H9 (cell line): ENCODE results near the gene NECAB2. TPM values are rescaled to one million over a fixed set of nuclear protein-coding genes. Genes with fewer than 3 reads are reported as not detected.

Source experiments
- DNase-seq: peaks from one replicate; pipeline ENCODE4 v3.0.0-alpha.2; 2017
- H2AFZ ChIP-seq: one replicate; pipeline ENCODE4 v1.6.1; 2013; ENCODE audit warnings: mild to moderate bottlenecking, low read length, control low read depth, moderate library complexity
- H2AK5ac ChIP-seq: 2 replicates; pipeline ENCODE4 v1.6.1; 2013; ENCODE audit warnings: low read length, control low read depth, mixed read lengths; ENCODE audit not compliant: insufficient read length
- H2BK120ac ChIP-seq: one replicate; pipeline ENCODE4 v1.6.1; 2013; ENCODE audit warnings: low read depth, mild to moderate bottlenecking, low read length, control low read depth, inconsistent platforms; ENCODE audit not compliant: poor library complexity, severe bottlenecking
- H2BK12ac ChIP-seq: 2 replicates; pipeline ENCODE4 v1.6.1; 2013; ENCODE audit warnings: low read length, control low read depth, mixed read lengths, low read depth; ENCODE audit not compliant: insufficient read length
- H2BK15ac ChIP-seq: 2 replicates; pipeline ENCODE4 v1.6.1; 2013; ENCODE audit warnings: low read depth, low read length, control low read depth
- H2BK20ac ChIP-seq: one replicate; pipeline ENCODE4 v1.6.1; 2013; ENCODE audit warnings: low read depth, mild to moderate bottlenecking, low read length, control low read depth, inconsistent platforms; ENCODE audit not compliant: poor library complexity, severe bottlenecking
- H2BK5ac ChIP-seq: 2 replicates; pipeline ENCODE4 v1.6.1; 2013; ENCODE audit warnings: low read length, control low read depth, mixed read lengths; ENCODE audit not compliant: insufficient read length
- H3K14ac ChIP-seq: 2 replicates; pipeline ENCODE4 v1.6.1; 2013; ENCODE audit warnings: low read length, control low read depth; ENCODE audit not compliant: insufficient read depth
- H3K18ac ChIP-seq: 2 replicates; pipeline ENCODE4 v1.6.1; 2013; ENCODE audit warnings: low read depth, mild to moderate bottlenecking, mixed read lengths, low read length, control low read depth; ENCODE audit not compliant: insufficient read length
- H3K23ac ChIP-seq: 2 replicates; pipeline ENCODE4 v1.6.1; 2013; ENCODE audit warnings: low read length, control low read depth, mixed read lengths, low read depth; ENCODE audit not compliant: insufficient read length
- H3K23me2 ChIP-seq: 2 replicates; pipeline ENCODE4 v1.6.1; 2013; ENCODE audit warnings: low read depth, mild to moderate bottlenecking, mixed read lengths, low read length, control low read depth; ENCODE audit not compliant: insufficient read length, poor library complexity, severe bottlenecking
- H3K27ac ChIP-seq: 2 replicates; pipeline ENCODE4 v1.5.1; 2013; ENCODE audit warnings: low read length, control low read depth, mixed read lengths, low read depth; ENCODE audit not compliant: insufficient read length
- H3K27me3 ChIP-seq: 2 replicates; pipeline ENCODE4 v1.6.1; 2013; ENCODE audit warnings: low read length, control low read depth, inconsistent platforms; ENCODE audit not compliant: insufficient read depth
- H3K4ac ChIP-seq: 2 replicates; pipeline ENCODE4 v1.6.1; 2013; ENCODE audit warnings: low read depth, mild to moderate bottlenecking, control low read depth, inconsistent platforms, low read length, moderate library complexity
- H3K4me1 ChIP-seq: 2 replicates; pipeline ENCODE4 v1.6.1; 2013; ENCODE audit warnings: low read length, control low read depth, inconsistent platforms; ENCODE audit not compliant: insufficient read depth
- H3K4me2 ChIP-seq: 2 replicates; pipeline ENCODE4 v1.6.1; 2013; ENCODE audit warnings: low read length, control low read depth, mixed read lengths; ENCODE audit not compliant: insufficient read length, insufficient read depth
- H3K56ac ChIP-seq: 2 replicates; pipeline ENCODE4 v1.6.1; 2013; ENCODE audit warnings: low read depth, mild to moderate bottlenecking, mixed read lengths, low read length, control low read depth; ENCODE audit not compliant: insufficient read length
- H3K79me1 ChIP-seq: 2 replicates; pipeline ENCODE4 v1.6.1; 2013; ENCODE audit warnings: low read depth, mild to moderate bottlenecking, moderate library complexity, low read length, control low read depth, inconsistent platforms; ENCODE audit not compliant: insufficient read depth, poor library complexity, severe bottlenecking
- H3K79me2 ChIP-seq: 2 replicates; pipeline ENCODE4 v1.6.1; 2013; ENCODE audit warnings: low read length, control low read depth, inconsistent platforms; ENCODE audit not compliant: insufficient read depth
- H3K9ac ChIP-seq: 2 replicates; pipeline ENCODE4 v1.6.1; 2013; ENCODE audit warnings: low read length, control low read depth, mixed read lengths; ENCODE audit not compliant: insufficient read length; ENCODE audit errors: extremely low read depth
- H3K9me3 ChIP-seq: one replicate; pipeline ENCODE4 v1.6.1; 2013; ENCODE audit warnings: low read depth, low read length, inconsistent platforms; ENCODE audit not compliant: control insufficient read depth
- H3T11ph ChIP-seq: one replicate; pipeline ENCODE4 v1.6.1; 2013; ENCODE audit warnings: mild to moderate bottlenecking, low read length, control low read depth, inconsistent platforms
- H4K20me1 ChIP-seq: one replicate; pipeline ENCODE4 v1.6.1; 2013; ENCODE audit not compliant: control insufficient read depth, insufficient read length, insufficient read depth
- H4K5ac ChIP-seq: 2 replicates; pipeline ENCODE4 v1.6.1; 2013; ENCODE audit warnings: low read depth, mild to moderate bottlenecking, mixed read lengths, low read length, control low read depth; ENCODE audit not compliant: insufficient read length
- H4K8ac ChIP-seq: replicated peaks from 2 replicates; pipeline ENCODE4 v1.6.1; 2013; ENCODE audit warnings: low read length, control low read depth, mixed read lengths, low read depth; ENCODE audit not compliant: insufficient read length
- H4K91ac ChIP-seq: 2 replicates; pipeline ENCODE4 v1.6.1; 2013; ENCODE audit warnings: low read depth, mild to moderate bottlenecking, moderate library complexity, mixed read lengths, low read length, control low read depth; ENCODE audit not compliant: insufficient read length
- H3K27ac Mint-ChIP-seq, 3 experiments: 2 replicates in 2 of 3; 3 replicates in 1 of 3; pipeline ENCODE4 v1.8.0; 2020 to 2021; ENCODE audit warnings: mixed read lengths in 3 of 3, mild to moderate bottlenecking in 1 of 3, moderate library complexity in 1 of 3
- H3K27me3 Mint-ChIP-seq: 2 replicates; pipeline ENCODE4 v1.8.0; 2021; ENCODE audit warnings: low read depth, mild to moderate bottlenecking, moderate library complexity, mixed read lengths
- H3K36me3 Mint-ChIP-seq, 3 experiments: 2 replicates in 2 of 3; 3 replicates in 1 of 3; pipeline ENCODE4 v1.8.0; 2020 to 2021; ENCODE audit warnings: low read depth in 3 of 3, mixed read lengths in 3 of 3; ENCODE audit not compliant: insufficient read depth in 1 of 3
- H3K4me1 Mint-ChIP-seq, 2 experiments: 2 replicates each; pipeline ENCODE4 v1.8.0; 2020; ENCODE audit warnings: mixed read lengths in 2 of 2
- H3K4me3 Mint-ChIP-seq, 2 experiments: 2 replicates in 1 of 2; 3 replicates in 1 of 2; pipeline ENCODE4 v1.8.0; 2020 to 2021; ENCODE audit warnings: mild to moderate bottlenecking in 2 of 2, mixed read lengths in 2 of 2, moderate library complexity in 1 of 2
- H3K9me3 Mint-ChIP-seq, 2 experiments: 2 replicates in 1 of 2; 3 replicates in 1 of 2; pipeline ENCODE4 v1.8.0; 2020; ENCODE audit warnings: mild to moderate bottlenecking in 2 of 2, mixed read lengths in 2 of 2, moderate library complexity in 1 of 2
- WGBS: extraction: QIAGEN DNeasy Blood & Tissue Kit; methylation state at CpG from one replicate; pipeline ENCODE4 v1.1.7; 2013; ENCODE audit warnings: missing lambda C conversion rate, low lambda C conversion rate, mixed read lengths; ENCODE audit not compliant: insufficient read length; ENCODE audit errors: extremely low coverage; 5-methylcytosine and 5-hydroxymethylcytosine counted together
- total RNA-seq: library from RNA; stranded (reverse); gene quantifications from 2 replicates; pipeline ENCODE4 v1.2.1, GENCODE V29; 2021
- TF ChIP-seq, protein P1 (sequence below): fragments of 200-600 bp; sonication (generic); conservative IDR thresholded peaks from 3 replicates; pipeline ENCODE4 v1.8.0; 2021; ENCODE audit warnings: antibody characterized with exemption, mild to moderate bottlenecking

Gene NECAB2
- total RNA-seq, 1 experiment from 2014 or later, result 12.6 TPM

GRCh38 chr16:84048871-84049270 lies 80.8 kb downstream of the NECAB2 start:
- Histone ChIP-seq H2BK15ac (no peak overlapping the region), H3K27me3 (no peaks in the 10 kb centered on the region), H2AK5ac (no peak overlapping the region), H2BK12ac (no peak overlapping the region), H3K79me2 (no peaks in the 10 kb centered on the region), H3K4me2 (no peak overlapping the region), H3K23me2 (no peaks in the 10 kb centered on the region), H3K9ac (no peak overlapping the region), H3K18ac (no peak overlapping the region), H3K4ac (no peak overlapping the region), H3K23ac (no peak overlapping the region), H2BK5ac (no peak overlapping the region), H3K9me3 (no peaks in the 10 kb centered on the region), H4K91ac (no peak overlapping the region), H3K56ac (no peak overlapping the region), H2BK120ac (no peak overlapping the region), H2BK20ac (no peak overlapping the region), H3K79me1 (no peaks in the 10 kb centered on the region), H4K5ac (no peak overlapping the region), H3T11ph (no peak overlapping the region), H4K8ac (no peak overlapping the region), H4K20me1 (no peaks in the 10 kb centered on the region), H3K14ac (no peak overlapping the region), H3K27ac (no peak overlapping the region), H3K4me1 (no peaks in the 10 kb centered on the region; the same call in 1 of the 2 replicates), H2AFZ (no peak overlapping the region)
- no peaks in the 10 kb centered on the region; the same call in 1 of the 2 replicates for H3K27me3 Mint-ChIP-seq
- no CpG with 5 or more reads among the region's 13 CpGs for WGBS
- no peak for DNase-seq
- no peak overlapping the region for H3K4me3 Mint-ChIP-seq
- H3K4me1 Mint-ChIP-seq, result peaks cover 7 to 16% of the 10 kb centered on the region in 2 experiments
- H3K9me3 Mint-ChIP-seq, result no peaks in the 10 kb centered on the region
- H3K36me3 Mint-ChIP-seq, result peaks cover 6 to 21% (median 18%) of the 10 kb centered on the region in 3 experiments; a peak in 5 of 7 replicates
- TF ChIP-seq, protein P1, sequence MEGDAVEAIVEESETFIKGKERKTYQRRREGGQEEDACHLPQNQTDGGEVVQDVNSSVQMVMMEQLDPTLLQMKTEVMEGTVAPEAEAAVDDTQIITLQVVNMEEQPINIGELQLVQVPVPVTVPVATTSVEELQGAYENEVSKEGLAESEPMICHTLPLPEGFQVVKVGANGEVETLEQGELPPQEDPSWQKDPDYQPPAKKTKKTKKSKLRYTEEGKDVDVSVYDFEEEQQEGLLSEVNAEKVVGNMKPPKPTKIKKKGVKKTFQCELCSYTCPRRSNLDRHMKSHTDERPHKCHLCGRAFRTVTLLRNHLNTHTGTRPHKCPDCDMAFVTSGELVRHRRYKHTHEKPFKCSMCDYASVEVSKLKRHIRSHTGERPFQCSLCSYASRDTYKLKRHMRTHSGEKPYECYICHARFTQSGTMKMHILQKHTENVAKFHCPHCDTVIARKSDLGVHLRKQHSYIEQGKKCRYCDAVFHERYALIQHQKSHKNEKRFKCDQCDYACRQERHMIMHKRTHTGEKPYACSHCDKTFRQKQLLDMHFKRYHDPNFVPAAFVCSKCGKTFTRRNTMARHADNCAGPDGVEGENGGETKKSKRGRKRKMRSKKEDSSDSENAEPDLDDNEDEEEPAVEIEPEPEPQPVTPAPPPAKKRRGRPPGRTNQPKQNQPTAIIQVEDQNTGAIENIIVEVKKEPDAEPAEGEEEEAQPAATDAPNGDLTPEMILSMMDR, result no peak
- no peak overlapping the region for H3K27ac Mint-ChIP-seq
